T-helper 9 cell (primary cell): ENCODE data around the gene CASP4.
"Not testable (repeated sequence)": the region's sequence is repeated elsewhere in the genome, so short reads cannot be mapped to it uniquely, and the experiment has no call there.

Experiments used
- DNase-seq: peaks from one replicate; pipeline ENCODE4 v3.0.0-alpha.2; 2020
- total RNA-seq, 2 donors: gene quantifications; one replicate each; lab custom pipeline; 2026; lab: John Stamatoyannopoulos, UW

CASP4 gene
- total RNA-seq = 86.6 to 108 reads per million in 2 donors

DNA sequence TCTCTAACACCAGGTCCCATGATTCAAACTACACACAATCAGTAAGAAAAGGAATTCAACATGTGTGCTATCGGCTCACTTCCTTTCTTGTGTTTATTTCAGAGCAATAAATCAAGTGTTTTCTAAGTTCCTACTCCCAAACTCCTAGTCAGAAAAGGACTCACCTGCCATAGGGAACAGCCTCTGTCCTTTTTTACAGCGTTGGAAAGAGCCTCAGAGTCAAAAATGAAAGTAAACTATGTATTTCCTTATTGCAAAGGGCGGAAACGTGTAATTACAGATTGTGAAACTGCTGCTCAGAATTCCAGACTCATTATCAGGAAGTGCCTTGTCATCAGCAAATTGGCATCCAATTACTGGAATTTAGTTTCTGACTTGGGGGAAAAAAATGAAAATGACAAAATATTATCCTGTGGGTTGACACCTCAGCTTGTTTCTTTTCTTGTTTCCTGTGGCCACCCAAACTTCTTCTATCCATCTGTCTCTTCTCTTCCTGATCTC is at the start of gene CASP4:
Gene CASP4, minus strand, starts transcription at position 220 of the 501 bp plus-strand sequence. Its CDS starts 49 bp downstream, at position 171.
- no peak for DNase-seq

DNA sequence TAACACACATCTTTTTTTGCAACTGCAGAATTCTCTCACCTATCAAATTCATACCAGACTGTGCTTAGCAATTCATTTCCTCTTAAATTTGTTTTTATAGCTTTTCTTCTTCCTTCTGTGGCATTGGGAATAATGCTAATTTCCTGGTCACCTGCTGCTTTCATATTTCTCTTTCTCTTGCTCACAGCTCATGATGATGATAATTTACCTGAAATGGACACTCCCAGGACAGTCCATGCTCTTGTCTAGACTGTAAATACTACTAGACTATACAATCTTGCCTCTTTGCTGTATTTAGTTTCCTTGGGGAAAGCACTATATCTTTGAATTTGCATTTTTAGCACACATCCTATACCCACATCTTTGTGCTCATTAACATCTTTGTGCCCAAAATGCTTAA is 39.1 kb upstream of the CASP4 start:
- DNase-seq = no peak

DNA sequence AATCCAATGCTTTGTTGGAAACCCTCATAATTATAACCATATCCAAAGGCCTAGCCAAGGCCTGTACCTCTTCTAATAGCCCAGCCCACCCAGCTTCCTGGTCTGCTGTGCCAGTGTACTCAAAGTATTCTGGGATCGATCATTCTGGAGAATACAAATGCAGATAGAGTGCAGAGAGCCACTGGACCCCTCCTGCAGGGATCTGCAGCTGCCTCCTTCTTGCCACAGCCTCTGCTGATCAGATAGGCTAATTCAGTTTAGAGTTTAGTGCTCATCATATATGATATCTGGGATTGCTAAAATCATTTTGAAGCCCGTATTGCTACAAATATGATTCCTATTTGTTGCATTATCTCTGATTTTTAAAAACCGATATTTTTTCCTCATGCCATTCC is 37.1 kb upstream of the CASP4 start:
- DNase-seq = no peak

DNA sequence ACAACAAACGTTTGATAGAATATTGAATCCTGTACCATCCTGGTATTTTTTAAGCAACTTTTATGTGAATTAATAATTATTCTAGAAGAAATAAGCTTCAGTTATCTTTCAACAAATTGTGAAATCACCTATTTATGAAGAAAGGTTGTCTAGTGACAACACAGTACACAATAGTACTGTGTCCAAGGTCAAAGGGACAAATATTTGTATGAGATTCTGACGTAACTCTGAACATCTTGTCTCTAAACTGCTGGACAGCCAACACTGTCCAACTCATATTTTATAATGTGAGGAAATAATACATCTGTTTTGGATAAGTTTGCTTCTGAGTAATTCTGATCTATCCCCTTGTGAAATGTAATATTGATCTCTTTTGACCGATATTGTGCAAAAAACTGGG is 35.6 kb upstream of the CASP4 start:
- DNase-seq = no peak

DNA sequence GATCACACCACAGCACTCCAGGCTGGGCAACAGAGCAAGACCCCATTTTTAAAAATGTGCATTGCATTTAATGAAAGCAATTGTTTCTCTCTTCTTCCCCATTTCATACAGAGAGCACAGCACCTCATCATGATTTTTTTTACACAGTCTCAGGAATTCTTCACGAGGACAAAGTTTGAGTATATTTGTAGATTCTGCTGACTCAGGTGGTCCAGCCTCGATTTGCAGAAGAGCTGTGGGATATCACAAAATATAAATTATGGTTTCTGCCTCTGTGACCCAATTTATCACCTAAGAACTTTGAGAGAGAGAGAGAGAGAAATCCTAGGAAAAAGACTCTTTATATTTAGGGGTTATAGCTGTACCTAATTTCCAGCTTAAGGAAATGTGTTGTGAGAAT is 34.8 kb upstream of the CASP4 start:
- no peak for DNase-seq

DNA sequence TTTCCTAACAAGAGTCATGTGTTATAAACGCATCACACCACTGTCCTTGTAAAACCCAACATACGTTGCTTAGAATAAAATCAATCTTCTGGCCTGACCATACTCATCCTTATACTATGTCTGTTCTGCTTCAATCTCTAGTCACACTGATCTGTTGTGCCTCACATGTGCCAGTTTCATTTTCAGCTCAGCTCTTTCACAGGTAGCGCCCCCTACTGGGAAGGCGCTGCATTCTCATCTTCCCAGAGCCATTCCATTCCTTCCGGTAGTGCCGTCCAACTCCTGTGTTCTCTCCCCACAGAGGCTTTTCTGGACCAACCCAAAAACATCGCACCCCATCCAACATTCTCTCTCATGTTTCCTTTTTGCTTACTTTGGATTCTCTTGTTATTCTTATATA is 32.4 kb upstream of the CASP4 start:
- peak; percentile 46 for DNase-seq

DNA sequence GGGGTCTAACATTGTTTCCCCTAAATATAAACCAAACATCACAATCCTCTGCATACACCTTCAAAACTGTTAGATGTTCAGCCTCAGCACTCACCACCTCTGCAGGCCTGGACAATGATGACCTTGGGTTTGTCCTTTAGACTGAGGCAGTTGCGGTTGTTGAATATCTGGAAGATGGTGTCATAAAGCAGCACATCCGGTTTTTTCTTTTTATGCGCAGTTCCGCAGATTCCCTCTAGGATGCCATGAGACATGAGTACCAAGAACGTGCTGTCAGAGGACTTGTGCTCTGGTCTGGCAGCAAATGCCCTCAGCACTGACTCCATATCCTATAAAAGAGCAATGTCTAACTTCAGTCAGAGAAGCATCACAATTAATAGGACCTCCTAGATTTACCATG is 31.8 kb upstream of the CASP4 start:
- DNase-seq = no peak

DNA sequence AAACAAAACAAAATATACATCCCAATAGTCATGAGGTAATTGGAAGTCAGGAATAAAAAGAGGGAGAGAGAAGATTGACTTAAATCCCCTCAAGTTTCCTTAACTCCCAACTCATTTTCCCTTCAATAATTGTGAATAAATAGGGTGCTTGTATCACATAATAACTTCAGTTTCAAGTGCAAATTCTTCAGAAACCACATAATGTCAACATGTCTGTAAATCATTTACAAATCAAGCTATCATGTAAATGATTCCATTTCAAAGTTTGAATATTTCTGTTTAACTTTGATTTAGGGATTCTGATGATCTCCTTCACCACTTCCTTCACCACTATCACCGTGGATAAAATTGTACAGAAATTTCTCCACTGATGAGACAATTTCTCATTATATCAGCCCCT is 31.3 kb upstream of the CASP4 start:
- DNase-seq = no peak

DNA sequence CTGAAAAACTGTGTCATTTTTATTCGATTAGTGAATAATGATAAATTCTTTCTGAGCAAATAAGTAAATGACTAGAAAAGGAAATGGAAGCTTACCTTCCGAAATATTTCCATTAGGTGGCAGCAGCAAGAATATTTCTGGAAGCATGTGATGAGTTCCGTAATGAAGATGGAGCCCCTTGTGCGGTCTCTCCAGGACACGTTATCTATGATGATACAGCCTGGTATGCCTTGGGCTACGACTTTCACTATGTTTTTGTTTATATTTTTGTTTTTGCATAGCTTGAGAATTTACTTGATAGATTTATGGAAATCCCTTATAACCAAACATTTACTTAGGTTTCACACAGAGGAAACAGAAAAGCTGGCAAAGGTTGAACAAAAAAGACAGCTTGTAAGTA is 28.9 kb upstream of the CASP4 start:
- DNase-seq = no peak

DNA sequence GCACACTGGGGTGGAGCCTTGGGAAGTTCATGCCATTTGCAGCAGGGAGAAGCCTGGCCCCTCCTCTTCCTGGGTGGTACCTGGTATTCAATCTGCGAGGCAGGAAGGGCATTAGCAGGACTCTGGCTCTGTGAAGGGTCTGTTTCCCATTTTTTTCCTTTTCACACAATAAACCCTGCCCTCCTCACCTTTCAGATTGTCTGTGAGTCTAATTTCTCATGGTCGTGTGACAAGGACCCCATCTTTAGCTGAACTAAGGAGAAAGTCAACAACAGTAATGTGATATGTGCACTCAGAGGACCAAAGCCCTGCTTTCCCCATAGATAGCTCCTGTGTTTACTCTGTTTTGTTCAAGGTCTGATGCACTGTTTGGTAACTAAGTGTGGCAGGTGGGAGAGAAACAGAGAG is 26.6 kb upstream of the CASP4 start:
- DNase-seq = no peak

DNA sequence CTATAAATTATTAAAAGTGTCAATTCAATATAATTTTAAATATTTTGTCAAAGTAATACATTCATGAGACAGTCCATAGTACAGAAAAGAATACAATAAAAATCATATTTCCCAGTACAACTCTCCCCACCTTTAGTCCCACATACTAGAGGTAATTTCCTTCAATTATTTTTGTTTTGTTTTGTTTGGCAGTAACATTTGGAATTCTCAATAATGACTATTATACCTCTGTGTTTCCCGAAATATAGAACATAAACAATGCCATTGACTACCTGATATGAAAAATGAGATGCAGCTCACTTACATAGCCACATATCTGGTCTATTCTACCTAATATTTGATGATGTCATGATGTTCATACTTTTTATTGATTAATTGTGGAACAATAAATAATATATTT is 24.4 kb upstream of the CASP4 start:
- no peak for DNase-seq

DNA sequence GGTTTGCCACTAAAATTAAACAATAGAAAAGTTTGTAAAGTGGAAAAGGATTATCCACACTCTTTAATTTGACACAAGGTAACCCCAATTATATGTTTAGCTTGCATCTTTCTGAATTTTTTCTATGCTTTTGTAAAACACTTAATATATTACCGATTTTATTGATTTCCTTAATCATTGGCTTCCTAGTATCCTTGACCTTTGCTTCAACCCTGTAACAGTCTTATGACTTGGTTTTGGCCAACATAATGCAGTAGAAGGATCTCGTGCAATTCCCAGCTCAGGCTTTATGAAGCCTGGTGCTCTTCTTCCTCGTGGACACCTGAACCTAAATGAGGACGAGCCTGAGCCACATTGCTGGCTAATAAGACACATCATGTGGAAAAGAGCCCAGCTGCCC is 23.6 kb upstream of the CASP4 start:
- DNase-seq = no peak

DNA sequence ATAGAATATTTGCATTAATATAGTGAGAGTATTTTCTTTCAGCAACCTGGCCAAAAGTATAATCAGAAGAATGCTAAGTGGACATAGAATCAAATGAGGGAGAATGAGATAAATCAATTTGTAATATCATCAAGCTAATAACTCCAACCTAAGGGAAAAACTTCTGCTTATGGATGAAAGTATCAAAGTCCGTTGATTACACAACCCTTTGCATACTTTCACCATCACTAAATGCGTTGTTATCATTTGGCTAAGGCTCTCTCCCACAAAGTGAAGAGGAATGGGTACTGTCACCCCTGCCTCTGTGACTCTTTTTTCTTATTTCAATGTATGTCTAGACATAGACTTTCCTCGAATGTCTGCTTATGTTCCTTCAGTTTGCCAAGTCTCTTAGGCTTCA is 16.4 kb upstream of the CASP4 start:
- no peak for DNase-seq

DNA sequence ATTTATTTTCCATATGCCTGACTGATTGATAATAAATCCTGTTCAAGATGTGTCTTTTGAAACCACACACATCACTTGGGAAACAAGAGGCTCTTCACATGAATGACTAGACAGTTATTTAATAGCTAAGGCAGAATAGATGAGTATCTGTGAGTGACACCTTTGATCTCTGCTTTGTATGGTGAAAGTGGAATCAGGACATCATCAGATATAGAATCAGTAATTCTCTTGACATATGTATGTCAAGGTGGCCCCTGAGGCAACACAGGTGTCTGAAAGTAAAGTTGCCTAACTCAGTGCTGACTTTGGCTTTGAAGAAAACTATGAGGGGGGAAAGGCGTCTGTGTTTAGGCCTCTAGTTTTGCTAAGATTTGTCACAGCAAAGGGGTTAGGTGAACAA is 11.5 kb upstream of the CASP4 start:
- no peak for DNase-seq

DNA sequence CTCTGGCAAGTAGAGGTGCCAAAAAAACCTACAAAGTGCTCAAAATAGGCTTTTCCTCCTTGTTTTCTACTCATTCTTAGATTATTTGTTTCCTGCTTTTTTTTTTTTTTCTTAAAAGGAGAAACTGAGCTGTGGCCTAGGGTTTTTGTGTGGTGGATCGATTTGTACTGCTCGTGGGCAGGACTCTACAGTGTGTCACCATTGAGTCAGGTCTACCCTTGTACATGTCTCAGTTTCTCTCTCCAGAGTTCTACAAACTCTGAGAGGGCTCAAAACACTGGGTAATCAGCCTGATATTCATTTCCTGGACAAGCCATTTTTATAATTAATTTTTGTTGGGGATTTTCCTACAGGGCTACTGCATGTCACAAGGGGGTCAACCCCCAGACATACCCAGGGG is 5.2 kb upstream of the CASP4 start:
- no peak for DNase-seq

DNA sequence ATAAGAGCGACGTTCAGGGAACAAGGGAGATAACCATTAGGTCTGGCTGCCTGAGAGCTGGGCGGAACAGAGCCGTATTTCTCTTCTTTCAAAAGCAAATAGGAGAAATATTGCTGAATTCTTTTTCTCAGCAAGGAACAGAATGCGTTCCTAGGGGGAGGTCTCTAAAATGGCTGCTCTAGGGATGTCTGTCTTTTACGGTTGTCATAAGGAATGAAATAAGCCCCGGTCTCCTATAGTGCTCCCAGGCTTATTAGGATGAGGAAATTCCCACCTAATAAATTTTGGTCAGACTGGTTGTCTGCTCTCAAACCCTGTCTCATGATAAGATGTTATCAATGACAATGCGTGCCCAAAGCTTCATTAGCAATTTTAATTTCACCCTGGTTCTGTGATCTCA is 4.5 kb upstream of the CASP4 start:
- not testable (repeated sequence) for DNase-seq

DNA sequence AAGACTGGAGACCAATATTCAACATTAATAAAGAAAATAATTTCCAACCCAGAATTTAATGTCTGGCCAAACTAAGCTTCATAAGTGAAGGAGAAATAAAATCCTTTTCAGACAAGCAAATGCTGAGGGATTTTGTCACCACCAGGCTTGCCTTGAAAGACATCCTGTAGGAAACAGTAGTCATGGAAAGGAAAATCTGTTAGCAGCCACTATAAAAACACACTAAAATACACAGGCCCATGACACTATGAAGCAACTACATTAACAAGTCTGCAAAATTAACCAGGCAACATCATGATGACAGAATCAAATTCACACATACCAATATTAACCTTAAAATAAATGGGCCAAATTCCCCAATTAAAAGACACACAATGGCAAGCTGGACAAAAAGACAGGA is 2.4 kb upstream of the CASP4 start:
- DNase-seq = no peak

DNA sequence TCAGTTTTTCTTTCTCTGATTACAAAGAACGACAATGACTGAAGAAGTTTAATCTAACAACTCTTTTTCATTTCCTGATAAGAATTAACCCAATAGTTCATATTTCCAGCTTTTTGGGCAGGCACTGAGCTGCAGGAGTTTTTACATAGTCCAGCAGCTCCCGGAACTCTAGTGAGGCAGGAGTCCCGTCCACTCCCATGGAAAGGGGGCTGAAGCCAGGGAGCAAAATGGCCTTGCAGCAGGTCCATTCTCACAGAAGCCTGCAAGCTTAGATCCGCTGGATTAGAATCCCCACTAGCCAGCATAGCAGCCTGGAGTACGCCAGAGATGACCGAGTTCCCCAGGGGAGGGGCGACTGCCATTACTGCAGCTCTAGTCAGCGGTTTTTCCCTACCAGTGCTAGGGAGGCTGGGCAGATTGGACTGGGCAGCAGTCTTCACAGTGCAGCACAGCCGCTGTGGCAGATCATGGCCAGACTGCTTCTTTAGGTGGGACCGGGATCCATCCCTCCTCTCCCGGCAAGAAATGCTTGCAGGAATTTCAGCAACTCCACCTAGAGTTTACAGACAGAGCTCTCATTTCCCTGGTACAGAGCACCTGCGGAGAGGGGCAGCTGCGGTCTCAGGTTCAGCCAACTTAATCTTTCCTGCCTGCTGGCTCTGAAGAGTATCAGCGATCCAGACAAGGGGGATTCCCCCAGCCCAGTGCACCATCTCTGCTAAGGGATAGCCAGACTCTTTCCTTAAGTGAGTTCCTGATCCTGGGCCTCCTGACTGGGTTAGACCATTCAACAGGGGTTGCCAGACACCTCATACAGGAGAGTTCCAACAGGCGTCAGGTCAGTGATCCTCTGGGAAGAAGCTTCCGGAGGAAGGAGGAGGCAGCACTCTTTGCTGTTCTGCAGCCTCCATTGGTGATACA is 742 bp upstream of the CASP4 start:
- DNase-seq = no peak

DNA sequence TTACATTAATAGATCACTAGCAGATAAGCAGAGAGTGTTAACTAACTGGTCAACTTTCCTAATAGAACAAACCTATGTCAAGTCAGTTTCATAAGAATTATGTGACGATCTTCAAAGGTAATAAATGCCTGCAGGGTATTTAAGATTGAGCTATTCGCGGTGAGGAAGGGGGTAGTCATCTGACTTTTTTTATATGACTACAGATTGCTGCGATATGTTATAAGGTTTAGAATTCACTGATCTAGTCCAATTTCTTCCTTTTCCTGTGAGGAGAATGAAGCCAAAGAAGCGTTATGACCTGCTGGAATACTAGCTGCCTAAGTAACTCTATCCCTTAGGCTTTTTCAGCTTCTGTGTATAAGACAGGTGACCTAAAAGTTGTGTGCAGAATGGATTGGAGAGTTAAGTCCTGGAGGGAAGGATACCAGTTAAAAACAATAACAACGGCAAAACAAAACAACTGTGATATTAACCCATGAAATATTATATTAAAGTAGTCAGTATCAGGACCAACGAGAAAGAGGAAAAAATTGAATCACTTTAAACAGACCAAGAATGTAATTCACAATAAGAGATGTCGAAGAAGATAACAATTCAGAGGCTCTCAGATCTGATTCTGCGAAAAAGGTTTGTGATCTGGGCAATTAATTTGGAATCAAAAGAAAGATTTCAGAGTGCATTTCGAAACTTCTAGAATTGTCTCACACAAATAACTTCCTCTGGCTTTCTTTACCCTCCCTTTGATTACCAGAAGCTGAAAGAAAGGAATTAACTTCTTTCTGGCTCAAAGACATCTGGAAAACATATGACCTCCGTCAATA is 630 bp downstream of the CASP4 start:
- DNase-seq = no peak

DNA sequence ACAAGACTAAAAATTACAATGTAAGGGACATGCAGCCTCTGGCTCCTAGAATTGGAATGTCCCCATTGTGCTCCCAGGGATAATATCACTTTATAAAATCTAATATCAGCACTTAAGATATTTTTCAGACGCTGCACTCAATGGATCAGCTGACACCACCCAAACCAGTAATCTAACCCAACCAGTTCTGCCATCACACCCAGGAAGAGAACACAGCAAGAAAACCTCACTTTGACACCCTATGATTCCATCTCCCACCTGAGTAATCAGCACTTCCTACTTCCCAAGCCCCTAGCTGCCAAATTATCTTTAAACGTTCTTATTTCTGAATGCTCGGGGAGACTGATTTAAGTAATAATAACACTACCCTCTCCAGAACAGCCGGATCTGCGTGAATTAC is 2.6 kb downstream of the CASP4 start:
- DNase-seq = no peak

DNA sequence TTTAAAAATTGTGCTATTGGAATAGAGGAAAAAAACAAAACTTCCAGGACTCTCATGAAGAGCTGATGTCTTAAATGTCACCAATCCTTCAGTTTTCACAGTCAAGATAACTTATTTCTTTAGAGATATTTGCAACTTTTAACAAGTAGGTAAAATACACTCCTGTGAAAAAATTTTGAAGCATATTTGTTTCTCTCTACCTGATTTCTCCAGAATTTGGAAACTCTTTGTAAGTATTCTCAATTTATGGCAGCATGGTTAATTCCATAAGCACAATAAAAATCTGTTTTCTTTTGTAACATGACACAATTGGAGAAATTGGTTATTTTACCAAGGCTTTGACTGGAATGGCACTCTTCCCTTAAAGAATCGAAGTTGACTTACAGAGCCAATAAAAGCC is 4.1 kb downstream of the CASP4 start:
- no peak for DNase-seq

DNA sequence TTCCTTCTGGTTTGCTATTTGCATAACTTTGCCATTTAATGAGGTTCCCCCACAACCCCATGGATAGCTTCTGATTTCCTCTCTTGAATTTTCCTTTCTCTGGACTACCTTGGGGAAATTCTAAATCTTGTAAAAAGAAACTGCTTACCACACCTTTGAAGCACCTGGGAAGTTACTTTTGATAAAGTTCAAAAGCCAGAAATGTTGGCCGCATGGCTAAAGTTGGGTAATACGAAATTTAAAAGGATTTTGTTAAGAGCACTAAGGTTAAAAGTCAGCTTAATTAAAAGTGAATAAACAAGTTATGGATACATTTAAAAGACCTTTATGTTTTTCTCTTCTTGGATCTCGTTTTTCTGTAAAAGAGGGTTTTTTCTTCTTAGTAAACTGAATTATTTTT is 5.5 kb downstream of the CASP4 start:
- DNase-seq = no peak

DNA sequence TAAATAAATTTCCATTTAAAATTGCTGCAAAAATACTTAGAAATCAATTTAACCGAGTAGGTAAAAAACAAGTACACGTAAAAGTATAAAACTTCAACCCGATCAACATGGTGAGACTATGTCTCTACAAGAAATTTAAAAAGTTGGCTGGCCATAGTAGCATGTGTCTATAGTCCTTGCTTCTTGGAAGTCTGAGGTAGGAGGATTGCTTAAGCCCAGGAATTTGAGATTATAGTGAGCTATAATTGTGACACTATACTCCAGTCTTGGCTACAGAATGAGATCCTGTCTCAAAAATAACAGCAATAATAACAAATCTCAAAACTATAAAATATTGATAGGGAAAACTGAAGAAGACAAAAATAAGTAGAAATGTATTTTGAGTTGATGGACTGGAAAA is 11.1 kb downstream of the CASP4 start:
- no peak for DNase-seq

DNA sequence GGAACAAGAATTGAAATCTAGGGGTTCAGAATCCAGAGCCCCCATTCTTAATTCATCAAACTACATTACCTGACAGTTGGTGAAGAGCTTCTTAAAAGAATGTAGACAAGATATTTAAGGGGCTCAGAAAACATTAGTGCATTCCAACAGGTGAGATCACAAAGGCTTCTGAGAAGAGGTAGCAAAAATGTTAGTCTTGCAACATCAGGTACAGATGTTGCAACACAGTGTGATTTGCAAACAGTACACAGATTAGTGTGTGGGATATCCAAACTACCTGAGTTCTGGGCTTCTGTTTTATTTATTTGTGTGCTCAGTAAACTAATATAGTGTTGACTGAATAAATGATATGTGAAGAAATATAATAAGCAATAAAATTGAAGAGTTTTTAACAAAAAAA is 11.8 kb downstream of the CASP4 start:
- no peak for DNase-seq
